DMS53 (cell line): Measurements from ENCODE around the gene MAGEF1.

Experiments used
- DNase-seq: peaks from one replicate; lab custom pipeline; 2025; lab: John Stamatoyannopoulos, UW

MAGEF1 gene

GRCh38 chr3:184690192-184690883 is 21.5 kb downstream of the MAGEF1 start:
- no peak for DNase-seq

GRCh38 chr3:184688882-184689271 is 23.0 kb downstream of the MAGEF1 start:
- no peak for DNase-seq

- DNase-seq, result no peak
Measured at GRCh38 chr3:184688251-184688881, 23.5 kb downstream of the MAGEF1 start.

GRCh38 chr3:184687363-184688015 is 24.4 kb downstream of the MAGEF1 start:
- no peak for DNase-seq

GRCh38 chr3:184685646-184686045 is 26.2 kb downstream of the MAGEF1 start:
- no peak for DNase-seq

GRCh38 chr3:184685055-184685454 is 26.8 kb downstream of the MAGEF1 start:
- no peak for DNase-seq

GRCh38 chr3:184683900-184684560 is 27.8 kb downstream of the MAGEF1 start:
- DNase-seq, result no peak

GRCh38 chr3:184683234-184683633 is 28.6 kb downstream of the MAGEF1 start:
- no peak for DNase-seq

- no peak for DNase-seq
Measured at GRCh38 chr3:184682671-184683070, 29.2 kb downstream of the MAGEF1 start.

- DNase-seq, result no peak
Measured at GRCh38 chr3:184680385-184681345, 31.2 kb downstream of the MAGEF1 start.

- DNase-seq, result no peak
Measured at GRCh38 chr3:184679056-184679816, 32.6 kb downstream of the MAGEF1 start.

- DNase-seq, result no peak
Measured at GRCh38 chr3:184678317-184679055, 33.4 kb downstream of the MAGEF1 start.

GRCh38 chr3:184677344-184678316 is 34.2 kb downstream of the MAGEF1 start:
- no peak for DNase-seq

- no peak for DNase-seq
Measured at GRCh38 chr3:184676927-184677326, 34.9 kb downstream of the MAGEF1 start.

- no peak for DNase-seq
Measured at GRCh38 chr3:184674626-184675025, 37.2 kb downstream of the MAGEF1 start.

- no peak for DNase-seq
Measured at GRCh38 chr3:184672977-184673870, 38.6 kb downstream of the MAGEF1 start.

GRCh38 chr3:184672335-184672734 is 39.5 kb downstream of the MAGEF1 start:
- DNase-seq, result peak; percentile 5

GRCh38 chr3:184670091-184670602 is 41.7 kb downstream of the MAGEF1 start:
- DNase-seq, result no peak
